GM06990 (cell line): ENCODE data around the gene ERBB4.

Experiments used
- DNase-seq: peaks from one replicate; pipeline ENCODE4 v3.0.0-alpha.2; 2011; ENCODE audit not compliant: insufficient read length; ENCODE audit errors: extremely low read depth
- H3K27me3 ChIP-seq: replicated peaks from 2 replicates; pipeline ENCODE4 v1.6.0; 2011; ENCODE audit warnings: low read length; ENCODE audit not compliant: control insufficient read depth, insufficient read depth
- H3K36me3 ChIP-seq: 2 replicates; pipeline ENCODE4 v1.5.1; 2011; ENCODE audit warnings: low read length; ENCODE audit not compliant: control insufficient read depth, insufficient read depth
- H3K4me3 ChIP-seq: replicated peaks from 2 replicates; pipeline ENCODE4 v1.5.1; 2011; ENCODE audit warnings: low read depth, mild to moderate bottlenecking, control low read depth, low read length
- CTCF ChIP-seq: IDR thresholded peaks from 2 replicates; pipeline ENCODE4 v1.5.1; 2011; ENCODE audit warnings: low read length, control low read depth, mild to moderate bottlenecking, inconsistent platforms; ENCODE audit not compliant: insufficient read depth, poor library complexity, severe bottlenecking

ERBB4 gene

DNA sequence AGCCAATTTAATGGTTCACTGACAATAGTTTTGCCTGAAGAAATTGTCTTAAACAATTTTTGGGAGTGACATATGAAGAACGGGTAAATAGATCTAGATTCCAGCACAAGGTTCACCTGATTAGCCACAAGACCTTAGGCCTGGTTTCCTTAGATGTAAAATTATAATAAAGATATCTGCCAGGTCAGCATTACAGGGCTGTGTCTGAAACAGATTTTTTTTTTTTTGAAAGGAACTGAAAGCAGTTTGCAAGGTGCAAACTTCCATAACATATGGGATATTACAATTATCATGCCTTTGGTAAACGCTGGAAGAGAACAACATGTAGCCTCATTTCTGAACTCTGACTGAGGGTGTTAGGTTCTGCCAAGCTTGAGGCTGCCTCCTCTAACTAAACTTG lies 599.4 kb downstream of the ERBB4 start:
- Histone ChIP-seq H3K27me3 (no peaks in the 10 kb centered on the region), H3K4me3 (no peak overlapping the region), H3K36me3 (no peaks in the 10 kb centered on the region)
- no peak for DNase-seq
- no peak for TF ChIP-seq CTCF

GRCh38 chr2:211934811-211935210 lies 603.8 kb downstream of the ERBB4 start:
- Histone ChIP-seq H3K27me3 (no peaks in the 10 kb centered on the region), H3K36me3 (no peaks in the 10 kb centered on the region)
- no peak for DNase-seq

GRCh38 chr2:211931314-211931713 lies 607.3 kb downstream of the ERBB4 start:
- Histone ChIP-seq H3K36me3 (no peaks in the 10 kb centered on the region), H3K4me3 (no peak overlapping the region), H3K27me3 (no peaks in the 10 kb centered on the region)
- TF ChIP-seq CTCF: no peak
- DNase-seq: no peak

More at GRCh38 chr2:211934811-211935210, 603.8 kb downstream of the ERBB4 start:
- no peak overlapping the region for H3K4me3 ChIP-seq
- TF ChIP-seq CTCF: no peak

- Histone ChIP-seq H3K4me3 (no peak overlapping the region), H3K36me3 (no peaks in the 10 kb centered on the region), H3K27me3 (no peaks in the 10 kb centered on the region)
- TF ChIP-seq CTCF: no peak
- peak; percentile 58 for DNase-seq
These were observed 608.3 kb downstream of the ERBB4 start for GRCh38 chr2:211930331-211930730.

DNA sequence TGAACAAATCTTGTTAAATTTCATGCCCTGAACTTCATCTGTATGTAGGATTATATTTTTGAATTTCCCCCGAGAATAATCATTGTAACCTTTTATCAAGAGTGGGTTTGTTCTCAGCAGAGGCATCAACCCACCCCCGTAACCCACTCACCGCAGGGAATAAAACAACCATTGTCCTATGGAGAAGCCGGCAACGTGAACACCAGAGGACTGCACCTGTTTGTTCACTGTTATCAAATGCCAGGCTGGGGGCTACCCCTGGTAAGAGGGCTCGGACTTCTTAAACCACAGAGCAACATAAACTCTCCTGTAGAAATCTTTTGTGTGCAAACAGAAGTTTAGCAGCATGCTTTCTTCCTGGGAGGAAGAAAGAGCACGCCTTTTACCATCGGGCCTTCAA lies 610.4 kb downstream of the ERBB4 start:
- Histone ChIP-seq H3K4me3 (no peak overlapping the region), H3K27me3 (no peaks in the 10 kb centered on the region), H3K36me3 (no peaks in the 10 kb centered on the region)
- no peak for DNase-seq
- no peak for TF ChIP-seq CTCF

DNA sequence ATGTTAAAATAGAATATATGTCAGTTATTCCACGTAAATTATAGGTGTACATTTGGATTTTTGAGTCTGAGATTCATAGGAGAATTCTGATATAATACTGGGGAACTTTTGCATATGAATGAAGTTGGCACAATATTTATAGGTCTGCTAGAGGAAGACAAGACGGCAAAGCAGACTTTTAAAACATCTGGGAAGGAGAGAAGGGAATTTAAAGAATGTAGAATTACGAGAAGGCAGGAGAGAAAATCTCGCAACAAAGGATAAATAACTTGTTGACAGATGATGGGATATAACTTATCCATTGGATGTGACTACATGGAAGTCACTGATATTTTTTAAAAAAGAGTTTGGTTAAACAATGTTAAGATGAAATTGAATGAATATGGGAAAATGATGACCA lies 615.6 kb downstream of the ERBB4 start:
- no peak for TF ChIP-seq CTCF
- H3K4me3 ChIP-seq: no peak overlapping the region
- no peaks in the 10 kb centered on the region for H3K36me3 ChIP-seq
- H3K27me3 ChIP-seq: no peaks in the 10 kb centered on the region
- DNase-seq: no peak
